Testis (tissue), 3 donors: Measurements from ENCODE around the gene NEK5. TPM values are rescaled to one million over a fixed set of nuclear protein-coding genes. Genes with fewer than 3 reads are reported as not detected.
"Not testable (repeated sequence)": the region's sequence is repeated elsewhere in the genome, so short reads cannot be mapped to it uniquely, and the experiment has no call there.

Experiments
- DNase-seq: peaks from one replicate; pipeline ENCODE4 v3.0.0-alpha.2; 2019
- H3K27ac ChIP-seq, 2 donors: fragments of 200-600 bp; sonication (generic); one replicate each; pipeline ENCODE4 v1.5.1; 2019
- H3K27me3 ChIP-seq: fragments of 200-600 bp; sonication (generic); one replicate; pipeline ENCODE4 v1.5.1; 2019
- H3K36me3 ChIP-seq: fragments of 200-600 bp; sonication (generic); one replicate; pipeline ENCODE4 v1.5.1; 2017; ENCODE audit warnings: low read depth; ENCODE audit errors: missing control alignments
- H3K4me1 ChIP-seq: fragments of 200-600 bp; sonication (generic); one replicate; pipeline ENCODE4 v1.5.1; 2019
- H3K4me3 ChIP-seq, 2 donors: fragments of 200-600 bp; sonication (generic); one replicate each; pipeline ENCODE4 v1.5.1; 2017 to 2019
- H3K9me3 ChIP-seq: fragments of 200-600 bp; sonication (generic); one replicate; pipeline ENCODE4 v1.5.1; 2017
- POLR2A ChIP-seq: fragments of 450-650 bp; IDR thresholded peaks from one replicate; pipeline ENCODE4 v1.6.1; 2017; ENCODE audit warnings: antibody characterized with exemption, mild to moderate bottlenecking, moderate library complexity
- WGBS, 2 donors: methylation state at CpG; one replicate each; pipeline ENCODE4 v1.1.5; 2018; 5-methylcytosine and 5-hydroxymethylcytosine counted together
- intact Hi-C: fragments of 100-400 bp; cut with DNase I; formaldehyde crosslinking; loops from one replicate; pipeline ENCODE4 v1.15.1; 2023; ENCODE audit warnings: low total_unique reads
- polyA plus RNA-seq: library from polyadenylated mRNA; stranded (reverse); fragments of 350-450 nt; fragmentation: Illumina TruSeq; extraction: RNeasy Lipid Tissue Mini Kit (QIAGEN cat#74804); gene quantifications from one replicate; pipeline ENCODE4 v1.2.3, GENCODE V29; 2014; ENCODE audit warnings: low read depth, low replicate concordance; ENCODE audit not compliant: insufficient read depth
- total RNA-seq, 2 donors: library from RNA; depleted of rRNA; stranded (reverse); fragments of >200 nt; gene quantifications; one replicate each; pipeline ENCODE4 v1.2.3, GENCODE V29; 2016
- TF ChIP-seq, protein P1 (sequence below), 3 experiments: fragments of 450-650 bp in 2 of 3; fragments of 200-600 bp in 1 of 3; sonication (generic) in 1 of 3; IDR thresholded peaks; one replicate each; pipeline ENCODE4 v1.5.1; 2016 to 2019; ENCODE audit warnings: antibody characterized with exemption in 3 of 3, mild to moderate bottlenecking in 2 of 3, moderate library complexity in 1 of 3

Gene NEK5
- total and polyA plus RNA-seq, 3 donors from 2014 or later: 9.2 to 17.3 (median 9.5) TPM

DNA sequence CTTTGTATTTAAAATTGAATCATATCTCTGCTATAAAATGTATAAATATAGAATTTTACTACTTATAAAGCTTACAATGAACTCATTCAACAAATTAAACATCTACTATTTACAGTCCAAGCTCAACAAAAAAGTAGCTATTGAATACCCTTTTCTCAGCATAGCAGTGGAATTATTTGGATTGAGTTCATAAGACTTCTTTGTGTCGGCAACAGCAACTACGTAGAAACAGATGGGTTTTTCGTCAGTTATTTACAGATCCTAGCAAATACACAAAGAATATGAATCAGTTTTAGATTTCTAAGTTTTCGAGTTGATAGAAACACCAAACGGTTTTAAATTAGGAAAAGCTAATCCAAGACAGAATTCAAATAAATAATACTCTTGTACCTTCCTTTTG, 41.0 kb upstream of the NEK5 start:
- H3K36me3 ChIP-seq: no peaks in the 10 kb centered on the region
- H3K9me3 ChIP-seq: no peaks in the 10 kb centered on the region
- no peak overlapping the region for H3K4me3 ChIP-seq
- WGBS, 2 donors: 90 to 93% methylated on average over 5 of the region's 5 CpGs
- H3K4me1 ChIP-seq: no peaks in the 10 kb centered on the region
- no peak overlapping the region for H3K27ac ChIP-seq
- intact Hi-C loops: no loop called here
- TF ChIP-seq, protein P1, sequence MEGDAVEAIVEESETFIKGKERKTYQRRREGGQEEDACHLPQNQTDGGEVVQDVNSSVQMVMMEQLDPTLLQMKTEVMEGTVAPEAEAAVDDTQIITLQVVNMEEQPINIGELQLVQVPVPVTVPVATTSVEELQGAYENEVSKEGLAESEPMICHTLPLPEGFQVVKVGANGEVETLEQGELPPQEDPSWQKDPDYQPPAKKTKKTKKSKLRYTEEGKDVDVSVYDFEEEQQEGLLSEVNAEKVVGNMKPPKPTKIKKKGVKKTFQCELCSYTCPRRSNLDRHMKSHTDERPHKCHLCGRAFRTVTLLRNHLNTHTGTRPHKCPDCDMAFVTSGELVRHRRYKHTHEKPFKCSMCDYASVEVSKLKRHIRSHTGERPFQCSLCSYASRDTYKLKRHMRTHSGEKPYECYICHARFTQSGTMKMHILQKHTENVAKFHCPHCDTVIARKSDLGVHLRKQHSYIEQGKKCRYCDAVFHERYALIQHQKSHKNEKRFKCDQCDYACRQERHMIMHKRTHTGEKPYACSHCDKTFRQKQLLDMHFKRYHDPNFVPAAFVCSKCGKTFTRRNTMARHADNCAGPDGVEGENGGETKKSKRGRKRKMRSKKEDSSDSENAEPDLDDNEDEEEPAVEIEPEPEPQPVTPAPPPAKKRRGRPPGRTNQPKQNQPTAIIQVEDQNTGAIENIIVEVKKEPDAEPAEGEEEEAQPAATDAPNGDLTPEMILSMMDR (IDR thresholded peaks at IDR 0.05): no peak
- no peak for TF ChIP-seq POLR2A
- H3K27me3 ChIP-seq: no peaks in the 10 kb centered on the region
- no peak for DNase-seq

- Histone ChIP-seq H3K27me3 (no peaks in the 10 kb centered on the region), H3K27ac (no peak overlapping the region), H3K9me3 (no peaks in the 10 kb centered on the region), H3K36me3 (no peaks in the 10 kb centered on the region), H3K4me1 (no peaks in the 10 kb centered on the region), H3K4me3 (no peak overlapping the region)
- WGBS, 2 donors: 46 to 67% methylated on average over 2 of the region's 2 CpGs
- TF ChIP-seq, protein P1 (IDR thresholded peaks at IDR 0.05): no peak
- no peak for TF ChIP-seq POLR2A
- intact Hi-C loops: no loop called here
- no peak for DNase-seq
These were observed 36.5 kb upstream of the NEK5 start for GRCh38 chr13:52165411-52165810.

DNA sequence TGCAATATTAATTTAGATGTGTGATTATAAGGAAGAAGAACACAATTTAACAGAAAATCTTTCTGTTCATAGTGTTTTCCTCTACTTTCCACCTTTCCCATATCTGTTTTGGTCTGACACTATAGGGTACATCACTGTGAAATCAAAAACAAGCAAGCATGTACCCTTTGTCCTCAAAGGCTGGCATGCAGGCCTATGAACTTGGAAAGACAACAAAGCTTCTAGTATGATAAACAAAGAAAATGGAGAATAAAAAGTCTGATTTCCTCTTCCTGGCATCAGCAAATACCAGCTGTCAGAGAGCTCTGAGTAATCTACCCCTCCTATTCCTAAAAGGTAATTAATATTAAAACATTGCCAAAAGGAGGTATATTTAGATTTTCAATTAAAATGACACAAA, 36.1 kb upstream of the NEK5 start:
- Histone ChIP-seq H3K4me1 (no peaks in the 10 kb centered on the region), H3K9me3 (no peaks in the 10 kb centered on the region), H3K4me3 (no peak overlapping the region), H3K27ac (no peak overlapping the region), H3K36me3 (no peaks in the 10 kb centered on the region), H3K27me3 (no peaks in the 10 kb centered on the region)
- DNase-seq: no peak
- TF ChIP-seq, protein P1 (IDR thresholded peaks at IDR 0.05): no peak
- no peak for TF ChIP-seq POLR2A
- intact Hi-C loops: no loop called here

DNA sequence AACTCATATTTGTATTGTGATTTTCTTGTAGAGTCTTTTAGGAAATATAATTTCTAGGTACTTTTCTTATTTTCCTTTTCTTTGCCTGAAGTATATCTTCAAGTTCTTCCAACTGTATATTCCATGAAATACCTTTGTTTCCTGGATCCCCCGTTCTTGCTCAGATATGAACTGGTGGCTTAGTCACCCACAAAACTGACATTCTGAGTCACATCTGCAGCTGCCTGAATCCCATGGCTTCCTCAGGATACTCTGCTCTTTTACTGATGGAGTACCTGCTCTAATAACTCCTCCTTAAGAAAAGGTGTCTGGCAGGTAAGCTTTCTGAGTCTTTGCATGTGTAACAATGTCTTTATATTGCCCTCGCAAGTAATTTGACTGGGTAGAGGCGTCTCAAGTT, 35.0 kb upstream of the NEK5 start:
- intact Hi-C loops, H3K9me3 ChIP-seq, DNase-seq, H3K4me1 ChIP-seq, H3K36me3 ChIP-seq, H3K27ac ChIP-seq, H3K27me3 ChIP-seq, H3K4me3 ChIP-seq: not testable (repeated sequence)
- WGBS, 2 donors: 79 to 89% methylated on average over 3 of the region's 3 CpGs

DNA sequence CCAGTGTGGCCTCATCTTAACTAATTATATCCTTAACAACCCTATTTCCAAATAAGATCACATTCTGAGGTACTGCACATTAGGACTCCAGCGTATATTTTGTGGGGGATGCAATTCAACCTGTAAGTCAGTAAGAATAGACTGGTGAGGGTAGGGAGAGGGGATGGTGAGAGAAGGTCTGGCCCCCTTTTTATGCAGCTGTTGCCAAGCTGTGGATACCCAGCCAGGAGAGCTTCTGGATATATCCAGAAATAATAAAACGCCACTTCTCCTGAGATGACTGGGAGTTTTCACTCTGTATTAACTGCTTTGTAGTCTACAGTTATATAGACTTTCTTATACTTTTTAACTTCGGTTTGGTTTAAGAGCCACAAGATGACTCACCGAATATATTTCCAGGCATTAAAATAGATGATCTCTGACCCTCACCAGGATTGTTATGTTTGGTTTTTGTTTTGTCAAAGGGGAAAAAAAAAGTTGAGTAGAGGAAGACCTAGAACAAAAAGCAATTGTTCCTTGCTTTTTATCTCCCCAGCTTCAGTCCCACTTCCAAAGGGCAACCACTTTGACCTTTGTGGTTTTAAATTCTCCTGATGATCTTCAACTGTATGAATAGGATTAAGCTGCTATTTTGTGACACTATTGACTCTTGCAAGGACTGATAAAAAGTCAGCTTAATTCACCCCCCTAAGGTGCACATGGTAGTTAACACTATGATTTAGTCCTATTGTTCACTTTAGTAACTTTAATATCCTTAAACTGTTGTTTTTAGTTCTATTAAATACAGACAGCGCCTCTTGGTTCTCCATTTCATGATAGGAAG, 33.6 kb upstream of the NEK5 start:
- peak overlapping the region in 1 of 2 donors; percentile 29 for H3K27ac ChIP-seq

More for the DNA sequence above, 33.6 kb upstream of the NEK5 start:
- Histone ChIP-seq H3K27me3 (no peaks in the 10 kb centered on the region), H3K4me1 (peaks cover 4% of the 10 kb centered on the region), H3K9me3 (no peaks in the 10 kb centered on the region), H3K4me3 (no peak overlapping the region), H3K36me3 (no peaks in the 10 kb centered on the region)
- DNase-seq: no peak
- WGBS, 2 donors: 57 to 68% methylated on average over 5 of the region's 5 CpGs
- TF ChIP-seq, protein P1 (IDR thresholded peaks at IDR 0.05): no peak
- TF ChIP-seq POLR2A: no peak
- intact Hi-C loops: no loop called here
